Measurements from ENCODE around the gene CLPX. TPM values are rescaled to one million over a fixed set of nuclear protein-coding genes. Genes with fewer than 3 reads are reported as not detected.
A peak's percentile ranks its signal among the peaks of the same experiment; 100 is the strongest.
"Not testable (repeated sequence)": the region's sequence is repeated elsewhere in the genome, so short reads cannot be mapped to it uniquely, and the experiment has no call there.

The CLPX gene
- total RNA-seq (2014; rRNA removed; shearing (Covaris generic)), result 44.6 and 46.2 TPM in 2 replicates
- polyA plus RNA-seq (2015; cell fraction: cytosol; rRNA removed), result 32.7 and 40.7 TPM in 2 replicates
- polyA plus RNA-seq (2015; cell fraction: nucleus; rRNA removed), result 22.7 and 28.5 TPM in 2 replicates

DNA sequence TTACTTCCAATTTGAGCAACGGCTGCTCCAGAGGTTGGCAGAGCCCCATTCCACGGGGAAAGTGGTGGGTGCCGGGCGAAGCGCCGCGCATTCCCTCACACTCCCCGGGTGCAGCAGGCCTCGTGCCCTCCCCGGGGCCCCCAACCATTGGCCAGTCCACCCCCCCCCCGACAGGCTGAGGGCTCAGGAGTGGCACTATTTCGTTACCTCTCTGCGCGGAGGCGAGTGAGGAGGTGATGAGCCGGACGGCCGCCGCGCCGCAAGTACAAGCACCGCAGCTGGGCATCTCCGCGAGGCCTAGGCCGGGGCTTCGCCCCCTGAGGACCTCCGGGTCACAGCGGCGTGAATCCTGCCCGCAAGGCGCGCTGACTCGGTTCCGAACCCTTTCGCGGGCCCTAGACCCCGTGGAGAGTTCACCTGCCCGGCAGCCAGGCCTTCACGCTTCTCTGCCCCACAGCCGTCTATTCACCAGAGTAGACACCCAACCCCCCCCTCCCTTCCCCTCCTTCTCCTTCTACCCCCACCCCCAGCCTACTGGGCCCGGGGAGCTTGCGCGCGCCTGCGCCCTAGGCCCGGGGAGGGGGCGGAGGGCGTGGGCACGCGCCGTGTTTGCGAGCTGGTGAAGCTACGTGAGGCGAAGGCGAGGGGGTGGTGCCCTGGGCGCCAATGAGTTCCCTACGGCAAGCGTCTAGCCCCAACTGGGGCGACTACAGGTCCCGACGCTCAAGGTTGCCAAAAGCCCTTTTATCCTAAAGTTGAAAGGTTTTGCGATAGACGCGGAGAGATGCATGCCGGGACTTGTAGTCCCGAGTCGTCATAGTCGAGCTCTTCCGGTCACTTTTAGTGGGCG lies at the start of gene CLPX:
Gene CLPX (minus strand): TSS at position 475 of the 850 bp plus-strand sequence. CDS start 189 bp downstream, at position 286.
- DNase-seq (ENCODE audit: low read depth, low spot score), result peak; percentile 95
- in situ Hi-C loops (cut with HindIII; ENCODE audit: low pct_unique_long_range_greater_than_20kb, low sequenced_read_pairs), result no loop called here

DNA sequence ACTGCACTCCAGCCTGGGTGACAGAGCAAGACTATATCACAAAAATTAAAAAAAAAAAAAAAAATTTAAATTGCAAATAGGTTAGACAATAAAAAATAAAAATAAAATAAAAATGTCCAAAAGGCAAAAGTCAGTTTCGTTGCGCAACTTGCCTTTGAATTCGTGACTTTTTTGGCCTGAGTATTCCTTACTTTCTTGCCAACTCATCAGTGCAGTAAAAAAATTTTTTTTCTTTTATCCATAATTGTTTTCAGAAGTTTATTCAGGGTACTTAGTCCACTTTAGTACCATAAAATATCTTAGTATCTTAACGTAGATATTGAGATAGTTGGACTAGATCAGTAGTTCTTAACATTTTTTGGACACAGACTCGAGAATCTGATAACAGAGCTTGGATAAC lies 48.6 kb upstream of the CLPX start:
- in situ Hi-C loops (cut with HindIII; ENCODE audit: low pct_unique_long_range_greater_than_20kb, low sequenced_read_pairs), result no loop called here
- DNase-seq (ENCODE audit: low read depth, low spot score), result no peak

DNA sequence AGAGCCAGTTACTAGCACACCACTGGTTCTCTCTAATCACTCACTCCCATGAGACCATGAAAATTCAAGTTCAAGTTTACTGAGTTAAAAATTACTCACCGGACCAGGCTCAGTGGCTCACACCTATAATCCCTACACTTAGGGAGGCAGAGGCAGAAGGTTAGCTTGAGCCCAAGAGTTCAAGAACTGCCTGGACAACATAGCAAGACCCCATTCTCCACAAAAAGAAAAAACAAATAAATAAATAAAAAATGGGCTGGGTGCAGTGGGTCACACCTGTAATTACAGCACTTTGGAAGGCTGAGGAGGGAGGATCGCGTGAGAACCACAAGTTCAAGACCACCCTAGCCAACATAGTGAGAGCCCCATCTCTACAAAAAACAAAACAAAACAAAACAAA lies 47.4 kb upstream of the CLPX start:
- in situ Hi-C loops (cut with HindIII; ENCODE audit: low pct_unique_long_range_greater_than_20kb, low sequenced_read_pairs), result no loop called here

DNA sequence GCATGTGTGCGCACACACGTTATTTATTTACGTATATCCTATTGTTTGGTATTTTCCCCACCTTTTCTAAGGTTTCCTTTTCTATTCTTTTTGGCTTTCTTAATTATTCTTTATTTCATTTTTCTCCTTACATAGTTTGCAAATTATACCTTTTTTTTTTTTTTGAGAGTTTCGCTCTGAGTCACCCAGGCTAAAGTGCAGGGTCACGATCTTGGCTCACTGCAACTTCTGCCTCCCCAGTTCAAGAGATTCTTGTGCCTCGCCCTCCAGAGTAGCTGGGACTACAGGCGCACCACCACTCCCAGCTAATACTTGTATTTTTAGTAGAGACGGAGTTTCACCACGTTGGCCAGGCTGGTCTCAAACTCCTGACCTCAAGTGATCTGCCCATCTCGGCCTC lies 46.2 kb upstream of the CLPX start:
- DNase-seq (ENCODE audit: low read depth, low spot score), result no peak
- in situ Hi-C loops (cut with HindIII; ENCODE audit: low pct_unique_long_range_greater_than_20kb, low sequenced_read_pairs), result no loop called here

More for the DNA sequence above, 47.4 kb upstream of the CLPX start:
- DNase-seq (ENCODE audit: low read depth, low spot score), result no peak

DNA sequence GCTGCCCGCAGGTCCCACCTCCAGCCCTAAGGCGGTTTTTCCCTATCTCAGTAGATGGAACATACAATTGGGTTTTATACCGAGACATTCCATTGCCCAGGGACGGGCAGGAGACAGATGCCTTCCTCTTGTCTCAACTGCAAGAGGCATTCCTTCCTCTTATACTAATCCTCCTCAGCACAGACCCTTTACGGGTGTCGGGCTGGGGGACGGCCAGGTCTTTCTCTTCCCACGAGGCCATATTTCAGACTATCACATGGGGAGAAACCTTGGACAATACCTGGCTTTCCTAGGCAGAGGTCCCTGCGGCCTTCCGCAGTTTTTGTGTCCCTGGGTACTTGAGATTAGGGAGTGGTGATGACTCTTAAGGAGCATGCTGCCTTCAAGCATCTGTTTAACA lies 41.8 kb upstream of the CLPX start:
- in situ Hi-C loops (cut with HindIII; ENCODE audit: low pct_unique_long_range_greater_than_20kb, low sequenced_read_pairs); DNase-seq (ENCODE audit: low read depth, low spot score): not testable (repeated sequence)

DNA sequence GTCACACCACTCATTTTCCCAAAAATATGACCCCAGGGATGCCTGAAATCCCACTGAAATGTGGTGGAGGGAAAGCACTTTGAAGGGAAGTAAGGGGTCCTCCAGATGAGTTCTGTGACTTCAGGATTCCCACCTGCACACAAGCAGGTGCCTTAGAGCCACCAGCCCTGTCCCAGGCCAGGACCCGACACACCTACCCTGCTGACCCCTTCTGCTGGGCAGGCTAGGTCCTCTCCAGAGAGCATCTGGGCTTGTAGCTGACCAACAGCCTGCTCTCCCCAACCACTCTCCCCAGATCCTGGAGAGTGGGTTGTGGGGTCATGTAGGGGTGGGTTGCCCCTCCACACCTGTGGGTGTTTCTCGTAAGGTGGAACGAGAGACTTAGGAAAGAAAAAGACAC lies 41.1 kb upstream of the CLPX start:
- DNase-seq (ENCODE audit: low read depth, low spot score), result no peak
- in situ Hi-C loops (cut with HindIII; ENCODE audit: low pct_unique_long_range_greater_than_20kb, low sequenced_read_pairs), result no loop called here

DNA sequence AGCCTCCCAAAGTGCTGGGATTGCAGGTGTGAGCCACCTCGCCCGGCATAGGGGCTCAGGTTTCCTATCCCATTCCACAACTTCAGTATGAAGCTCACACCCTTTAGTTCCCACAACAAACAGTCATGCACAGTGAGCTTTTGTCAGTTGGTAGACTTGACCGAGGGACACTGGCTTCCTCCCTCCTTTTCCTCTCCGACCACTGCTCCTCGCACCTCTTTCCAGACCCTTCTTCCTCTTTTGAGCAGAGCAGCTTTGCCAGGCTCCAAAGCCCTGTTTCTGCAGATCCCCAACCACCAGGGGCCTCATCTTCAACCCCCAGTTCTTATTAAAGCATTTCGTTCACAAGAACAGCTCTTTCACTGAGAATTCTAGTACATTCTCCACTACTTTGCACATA lies 38.9 kb upstream of the CLPX start:
- DNase-seq (ENCODE audit: low read depth, low spot score), result no peak
- in situ Hi-C loops (cut with HindIII; ENCODE audit: low pct_unique_long_range_greater_than_20kb, low sequenced_read_pairs), result no loop called here

DNA sequence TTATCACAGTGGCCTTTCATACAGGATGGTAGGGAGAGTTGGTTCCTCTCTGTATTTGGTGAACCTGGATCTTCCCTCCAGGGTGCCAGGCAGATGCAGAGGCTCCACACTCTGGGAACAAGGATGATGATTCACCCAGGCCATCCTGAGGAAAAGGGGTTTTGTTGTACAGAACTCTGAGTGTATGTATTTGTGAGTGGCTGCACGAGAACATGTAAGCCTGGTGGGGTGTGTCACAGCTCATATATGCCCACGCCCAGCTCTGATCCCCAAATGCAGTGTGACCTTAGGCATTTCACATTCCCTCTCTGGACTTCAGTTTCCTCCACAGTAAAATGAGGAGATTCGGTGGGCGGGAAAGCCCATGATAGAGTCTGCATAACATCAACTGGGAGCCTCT lies 37.7 kb upstream of the CLPX start:
- in situ Hi-C loops (cut with HindIII; ENCODE audit: low pct_unique_long_range_greater_than_20kb, low sequenced_read_pairs), result no loop called here

DNA sequence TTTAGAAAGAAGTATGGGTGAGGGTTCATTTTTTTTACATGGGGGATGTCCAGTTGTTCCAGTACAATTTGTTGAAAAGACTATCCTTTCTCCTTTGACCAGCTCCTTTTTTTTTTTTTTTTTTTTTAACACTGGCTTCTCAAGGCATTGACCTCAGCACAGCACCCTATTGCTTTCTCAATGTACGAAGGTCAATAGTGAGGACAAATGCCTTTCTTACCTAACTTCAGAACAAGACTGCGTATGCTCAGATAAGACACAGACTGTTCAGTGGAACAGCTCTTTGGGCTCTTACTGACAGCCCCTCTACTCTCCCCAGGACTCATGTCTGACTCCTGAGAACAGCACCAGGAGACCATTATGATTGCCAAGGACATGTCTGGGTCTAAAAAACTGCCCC lies 36.6 kb upstream of the CLPX start:
- DNase-seq (ENCODE audit: low read depth, low spot score), result no peak
- in situ Hi-C loops (cut with HindIII; ENCODE audit: low pct_unique_long_range_greater_than_20kb, low sequenced_read_pairs), result no loop called here

More for the DNA sequence above, 37.7 kb upstream of the CLPX start:
- DNase-seq (ENCODE audit: low read depth, low spot score), result no peak

DNA sequence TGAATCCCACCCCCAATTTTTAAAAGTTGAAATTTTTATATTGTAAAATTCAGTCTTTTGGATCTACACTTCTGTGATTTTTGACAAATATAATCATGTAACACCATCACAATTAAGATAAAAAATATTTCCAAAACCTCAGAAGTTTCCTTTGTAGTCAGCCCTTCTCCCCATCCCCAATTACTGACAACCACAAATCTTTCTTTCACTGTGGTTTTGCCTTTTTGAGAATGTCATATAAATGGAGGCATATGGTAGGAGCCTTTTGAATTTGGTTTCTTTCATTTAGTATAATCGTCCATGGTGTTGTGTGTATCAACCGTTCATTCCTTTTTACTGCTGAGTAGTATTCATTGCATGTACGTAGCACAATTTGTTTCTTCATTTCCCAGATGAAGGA lies 34.0 kb upstream of the CLPX start:
- DNase-seq (ENCODE audit: low read depth, low spot score), result no peak
- in situ Hi-C loops (cut with HindIII; ENCODE audit: low pct_unique_long_range_greater_than_20kb, low sequenced_read_pairs), result no loop called here

DNA sequence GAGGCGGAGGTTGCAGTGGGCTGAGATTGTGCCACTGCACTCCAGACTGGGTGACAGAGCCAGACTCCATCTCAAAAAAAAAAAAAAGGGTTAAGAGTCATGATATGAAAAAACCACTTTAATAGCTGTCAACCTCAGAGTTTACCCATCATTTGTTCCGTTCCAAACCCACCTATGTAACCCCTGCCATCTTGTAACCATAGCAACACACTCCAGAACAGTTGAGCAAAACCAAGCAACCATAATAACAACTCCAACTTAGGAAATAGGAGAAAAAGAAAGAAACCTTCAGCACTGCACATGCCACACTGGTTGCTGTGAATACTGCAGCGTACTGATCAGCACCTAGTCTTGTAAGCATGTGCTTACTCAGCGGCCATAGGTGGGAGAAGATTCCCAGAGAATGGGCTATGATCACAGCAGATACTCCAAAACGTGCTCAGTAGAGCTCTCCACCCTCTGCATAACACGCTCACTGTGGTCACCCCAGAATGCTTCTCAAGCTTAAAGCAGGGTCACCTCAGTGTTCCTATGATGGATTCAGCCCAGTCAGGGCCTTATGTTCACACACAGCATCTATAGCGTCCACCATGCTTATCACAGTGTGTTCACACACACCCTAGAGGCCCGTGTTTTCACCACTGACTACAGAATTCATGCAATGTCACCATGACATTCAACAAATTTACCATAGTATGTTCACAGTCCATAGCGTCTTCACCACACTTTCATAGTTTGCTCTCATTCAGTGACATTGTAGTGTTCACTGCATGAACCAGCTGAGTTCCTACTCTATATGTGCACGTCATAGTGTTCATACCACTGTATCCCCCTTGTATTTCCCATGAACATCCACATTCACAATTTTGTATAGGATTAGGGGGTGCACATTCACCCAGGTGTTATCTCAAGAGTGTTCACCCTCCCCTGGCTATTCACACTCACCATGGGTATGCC lies 32.7 kb upstream of the CLPX start:
- in situ Hi-C loops (cut with HindIII; ENCODE audit: low pct_unique_long_range_greater_than_20kb, low sequenced_read_pairs), result no loop called here

DNA sequence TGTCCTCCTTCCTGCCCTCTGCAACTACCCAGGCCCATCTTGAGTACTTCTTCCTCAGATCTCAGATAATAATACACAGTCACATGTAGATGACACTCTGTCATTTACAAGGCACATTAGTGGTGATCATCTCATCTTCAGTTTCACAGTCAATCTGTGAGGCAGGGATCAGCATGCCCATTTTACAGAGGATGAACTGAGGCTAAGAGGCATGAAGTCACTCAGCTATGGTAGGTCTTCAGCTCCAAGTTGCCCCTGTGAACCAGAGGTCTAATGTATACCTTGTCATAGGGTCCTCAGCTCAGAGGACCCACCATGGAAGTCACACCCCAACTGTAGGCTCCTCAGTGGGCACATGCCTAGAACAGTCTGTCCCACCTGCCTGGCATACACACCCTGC lies 30.4 kb upstream of the CLPX start:
- DNase-seq (ENCODE audit: low read depth, low spot score), result no peak
- in situ Hi-C loops (cut with HindIII; ENCODE audit: low pct_unique_long_range_greater_than_20kb, low sequenced_read_pairs), result no loop called here

More for the DNA sequence above, 32.7 kb upstream of the CLPX start:
- no peak for DNase-seq (ENCODE audit: low read depth, low spot score)

DNA sequence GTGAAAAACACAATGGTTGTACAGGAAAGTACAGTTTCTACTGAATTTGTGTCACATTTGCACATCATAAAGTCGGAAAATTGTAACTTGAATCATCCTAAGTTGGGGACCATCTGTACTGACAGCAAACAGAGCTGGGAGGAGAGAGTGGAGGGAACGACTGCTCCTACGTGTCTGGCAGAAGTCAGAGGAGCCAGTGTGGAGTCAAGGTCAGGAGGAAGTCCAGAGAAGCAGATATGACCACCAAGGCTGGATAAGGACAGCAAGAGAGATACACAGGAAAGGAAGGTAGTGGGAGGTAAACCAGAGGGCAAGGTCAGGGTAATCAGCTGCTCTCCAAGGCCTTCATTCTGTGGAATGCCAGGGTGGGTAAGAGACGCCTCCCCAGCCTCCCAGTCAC lies 28.9 kb upstream of the CLPX start:
- in situ Hi-C loops (cut with HindIII; ENCODE audit: low pct_unique_long_range_greater_than_20kb, low sequenced_read_pairs), result no loop called here
- no peak for DNase-seq (ENCODE audit: low read depth, low spot score)

DNA sequence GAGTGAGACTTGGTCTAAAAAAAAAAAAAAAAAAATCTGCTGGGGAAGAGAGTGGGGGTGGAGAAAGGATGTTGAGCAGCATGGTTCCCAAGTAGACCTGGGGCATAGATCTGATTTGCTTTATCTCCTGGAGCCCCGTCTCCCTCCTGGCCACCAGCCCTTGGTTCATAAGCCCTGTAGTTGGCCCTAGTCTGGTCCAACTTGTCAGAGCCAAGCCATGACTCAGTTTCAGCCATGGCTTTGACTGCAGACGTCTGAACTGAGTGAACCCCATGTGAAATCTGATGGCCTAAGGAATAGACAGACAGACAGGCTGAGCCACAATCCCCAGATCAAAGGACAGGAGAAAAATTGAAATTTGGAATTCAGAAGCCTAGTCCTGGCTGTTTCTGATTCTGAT lies 28.1 kb upstream of the CLPX start:
- no peak for DNase-seq (ENCODE audit: low read depth, low spot score)
- in situ Hi-C loops (cut with HindIII; ENCODE audit: low pct_unique_long_range_greater_than_20kb, low sequenced_read_pairs), result no loop called here

DNA sequence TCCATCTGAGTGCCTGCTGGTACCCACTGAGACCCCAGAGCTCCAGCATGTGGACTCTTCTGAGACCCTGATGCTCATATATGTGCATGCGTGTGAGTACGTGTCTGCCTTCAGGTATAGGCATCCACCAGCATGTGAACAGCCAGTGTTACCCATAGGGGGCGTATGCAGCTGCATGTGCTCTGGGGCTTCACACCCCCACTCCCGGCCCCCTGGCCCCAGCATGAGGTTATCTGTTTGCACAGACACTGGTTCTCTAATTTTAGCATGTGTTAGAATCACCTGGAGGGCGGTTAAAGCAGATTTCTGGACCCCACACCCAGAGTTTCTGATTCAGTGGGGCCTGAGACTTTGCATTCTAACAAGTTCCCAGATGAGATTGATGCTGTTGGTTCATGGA lies 27.0 kb upstream of the CLPX start:
- in situ Hi-C loops (cut with HindIII; ENCODE audit: low pct_unique_long_range_greater_than_20kb, low sequenced_read_pairs), result no loop called here
- peak; percentile 66 for DNase-seq (ENCODE audit: low read depth, low spot score)

DNA sequence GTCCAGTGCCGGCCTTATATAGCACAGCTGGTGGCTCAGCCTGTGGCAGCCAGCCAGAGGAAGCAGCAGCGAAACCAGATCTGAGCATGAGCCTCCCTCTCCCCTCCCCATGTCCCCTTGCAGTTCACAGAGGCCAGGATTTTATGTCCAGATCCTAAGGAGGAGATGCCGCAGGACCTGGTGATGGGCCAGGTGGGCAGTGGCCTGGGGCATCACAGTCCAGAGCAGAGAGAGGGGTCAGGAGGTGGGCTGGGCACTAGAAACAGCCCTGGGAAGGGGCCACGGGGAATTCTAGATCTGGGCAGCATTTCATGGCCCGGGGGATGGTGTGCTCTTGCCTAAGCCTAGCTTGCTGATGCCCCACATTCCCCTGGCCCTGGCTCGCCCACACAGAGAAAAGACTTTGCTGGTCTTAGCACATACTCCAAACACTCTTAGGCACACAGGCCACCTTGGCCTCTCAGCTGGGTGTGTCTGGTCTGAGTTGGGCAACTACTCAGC lies 26.4 kb upstream of the CLPX start:
- DNase-seq (ENCODE audit: low read depth, low spot score), result no peak
- in situ Hi-C loops (cut with HindIII; ENCODE audit: low pct_unique_long_range_greater_than_20kb, low sequenced_read_pairs), result no loop called here

DNA sequence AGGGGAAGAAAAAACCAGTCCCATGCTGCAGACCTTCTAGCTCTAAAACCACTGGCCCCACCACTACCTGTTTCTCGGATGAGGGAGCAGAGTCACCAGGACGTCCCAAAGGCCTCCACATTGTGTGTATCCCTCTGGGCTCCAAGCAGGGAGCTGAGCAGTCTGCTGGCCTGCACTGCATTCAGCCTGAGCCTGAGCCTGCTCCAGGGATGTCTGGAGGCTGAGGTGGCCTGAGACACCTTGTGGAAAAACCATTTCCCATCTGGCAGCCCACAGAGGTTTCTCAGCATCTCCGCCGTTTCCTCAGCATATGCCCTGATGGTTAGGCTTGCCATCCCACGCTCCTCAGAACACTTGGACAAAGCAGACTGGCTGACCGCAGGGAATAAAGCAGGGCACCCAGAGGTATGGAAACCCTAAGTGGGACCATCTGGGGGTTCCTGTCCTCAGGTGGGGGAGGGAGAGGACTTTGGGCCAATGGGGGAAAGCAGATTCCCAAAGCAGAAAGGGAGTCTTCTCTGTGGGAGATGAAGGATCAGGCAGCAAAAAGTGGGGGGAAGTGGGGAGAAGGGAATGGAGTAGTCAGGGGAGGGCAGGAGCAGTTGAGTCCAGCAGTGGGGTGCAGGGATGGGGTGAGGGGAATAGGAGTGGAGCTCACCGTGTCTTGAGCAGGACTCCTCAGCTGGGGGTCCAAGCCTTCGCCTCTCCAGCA lies 25.8 kb upstream of the CLPX start, which contains the start of gene CILP:
Gene CILP (minus strand): TSS at position 704 of the 712 bp plus-strand sequence. CDS start 1,718 bp downstream, outside the sequence.
- no peak for DNase-seq (ENCODE audit: low read depth, low spot score)
- in situ Hi-C loops (cut with HindIII; ENCODE audit: low pct_unique_long_range_greater_than_20kb, low sequenced_read_pairs), result no loop called here
